GM19397 (cell line): ENCODE data around the gene LYPD6.
"Not testable (repeated sequence)": the region's sequence is repeated elsewhere in the genome, so short reads cannot be mapped to it uniquely, and the experiment has no call there.

Source experiments
- ATAC-seq: cut with Tn5 transposase; IDR thresholded peaks from one replicate; pipeline ENCODE4 v1.9.1; 2021; ENCODE audit warnings: mild to moderate bottlenecking, moderate library complexity; ENCODE audit not compliant: unreplicated experiment

Gene LYPD6

GRCh38 chr2:149330127-149331022 lies at the start of gene LYPD6:
TSS of gene LYPD6 (plus strand) at chr2:149330587. CDS start at chr2:149437709, 107,122 bp downstream.
- ATAC-seq: peak; percentile 77

DNA sequence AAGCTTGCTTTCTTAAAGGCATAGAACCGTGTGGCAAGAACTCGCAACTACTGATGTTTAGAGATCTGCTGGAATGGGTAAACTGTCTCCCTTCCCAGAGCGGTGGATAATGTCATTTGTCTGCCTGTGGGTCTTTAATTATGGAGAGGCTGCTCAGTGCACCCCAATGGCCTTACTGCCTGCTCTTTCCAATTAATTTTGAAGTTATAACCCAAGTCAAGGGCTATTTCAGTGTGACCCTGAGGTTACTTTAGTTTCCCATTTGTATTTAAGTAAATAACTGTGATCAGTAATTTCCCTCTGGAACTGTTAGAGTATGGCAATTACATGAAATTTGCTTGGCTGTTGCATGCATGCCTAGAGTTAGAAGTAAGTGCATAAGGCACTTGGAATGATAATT lies 48.9 kb upstream of the LYPD6 start:
- no peak for ATAC-seq

DNA sequence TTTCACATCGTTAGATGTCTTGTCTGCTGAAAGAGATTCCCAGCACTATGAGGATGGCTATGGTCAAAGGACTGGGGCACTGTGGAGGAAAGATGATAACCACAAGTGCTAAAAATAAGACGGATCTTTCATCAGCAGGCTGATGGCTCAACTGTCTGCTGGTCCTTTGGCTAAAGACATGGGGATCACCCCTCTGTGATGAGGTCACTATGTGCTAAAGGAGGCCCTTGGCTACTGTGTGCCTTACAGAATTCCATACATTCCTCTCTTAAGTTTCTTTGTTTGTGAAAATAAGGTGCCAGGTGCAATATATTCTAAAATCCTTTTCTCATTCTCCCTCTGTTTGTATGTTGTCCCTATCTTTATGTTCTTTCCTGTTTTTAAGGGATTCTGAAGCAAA lies 39.7 kb upstream of the LYPD6 start:
- no peak for ATAC-seq

GRCh38 chr2:149291881-149292280 lies 38.5 kb upstream of the LYPD6 start:
- ATAC-seq: no peak

GRCh38 chr2:149296031-149296430 lies 34.4 kb upstream of the LYPD6 start:
- ATAC-seq: no peak

GRCh38 chr2:149307014-149307413 lies 23.4 kb upstream of the LYPD6 start:
- ATAC-seq: no peak

GRCh38 chr2:149310349-149310748 lies 20.0 kb upstream of the LYPD6 start:
- ATAC-seq: no peak

- ATAC-seq: no peak
These were observed 18.3 kb upstream of the LYPD6 start for GRCh38 chr2:149312039-149312438.

- peak; percentile 86 for ATAC-seq
These were observed 16.8 kb upstream of the LYPD6 start for GRCh38 chr2:149313512-149313972.

DNA sequence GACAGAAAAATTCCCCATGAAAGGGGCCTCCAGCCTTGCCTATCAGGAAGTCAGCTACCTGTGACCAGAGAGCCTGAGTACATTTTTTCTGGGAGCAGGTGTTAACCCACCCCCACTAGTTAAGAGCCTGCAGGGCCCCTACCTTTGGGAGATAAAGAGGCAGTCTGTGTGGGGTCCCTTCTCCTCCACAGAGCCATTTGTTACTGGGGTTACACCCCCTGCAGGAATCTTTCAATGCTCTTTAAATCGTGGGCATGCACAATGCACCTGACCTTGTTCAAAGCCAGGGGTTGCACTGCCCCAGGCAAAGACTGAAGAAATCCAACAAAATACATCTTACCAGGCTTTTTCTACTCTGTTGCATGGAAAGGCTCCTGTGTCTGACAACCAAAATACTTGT lies 15.7 kb upstream of the LYPD6 start:
- no peak for ATAC-seq

DNA sequence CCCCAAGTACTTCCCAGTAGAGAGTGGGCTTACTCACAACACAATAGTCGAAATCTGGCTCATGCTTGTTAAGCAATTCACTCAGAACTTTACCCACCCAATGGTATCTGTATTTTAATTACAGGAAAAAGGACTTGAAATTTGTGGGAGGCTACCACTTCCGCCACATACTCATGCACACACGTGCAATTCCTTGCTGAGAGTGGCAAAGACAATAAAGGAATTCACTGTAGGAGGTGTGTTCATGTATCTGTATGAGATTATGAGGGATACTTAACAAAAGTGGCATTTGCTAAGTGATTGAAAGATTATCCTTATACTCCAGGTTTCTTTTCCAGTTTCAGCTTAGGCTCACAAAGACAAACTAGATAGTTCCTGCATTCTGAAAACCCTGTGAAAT lies 14.9 kb upstream of the LYPD6 start:
- no peak for ATAC-seq

- ATAC-seq: not testable (repeated sequence)
These were observed 11.8 kb upstream of the LYPD6 start for GRCh38 chr2:149318566-149318965.

DNA sequence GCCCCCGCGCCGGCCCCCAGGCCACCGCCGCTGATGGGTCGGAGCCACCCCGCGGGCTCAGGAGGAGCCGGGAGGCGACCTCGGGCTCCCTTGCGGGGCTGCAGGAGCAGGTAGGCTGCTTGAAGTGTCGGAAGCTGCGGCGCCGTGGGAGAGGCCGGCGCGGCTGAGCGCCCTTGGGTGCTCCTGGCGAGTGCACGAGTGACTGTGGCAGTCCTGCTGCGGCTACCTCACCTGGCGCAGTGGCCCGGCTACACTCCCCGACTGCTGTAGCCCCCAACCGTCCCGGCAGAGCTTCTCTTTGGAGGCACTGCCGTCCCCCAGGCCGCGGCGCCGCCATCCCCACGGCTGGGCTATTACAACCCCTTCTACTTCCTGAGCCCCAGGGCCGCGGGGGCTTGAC lies 10.0 kb upstream of the LYPD6 start:
- no peak for ATAC-seq

DNA sequence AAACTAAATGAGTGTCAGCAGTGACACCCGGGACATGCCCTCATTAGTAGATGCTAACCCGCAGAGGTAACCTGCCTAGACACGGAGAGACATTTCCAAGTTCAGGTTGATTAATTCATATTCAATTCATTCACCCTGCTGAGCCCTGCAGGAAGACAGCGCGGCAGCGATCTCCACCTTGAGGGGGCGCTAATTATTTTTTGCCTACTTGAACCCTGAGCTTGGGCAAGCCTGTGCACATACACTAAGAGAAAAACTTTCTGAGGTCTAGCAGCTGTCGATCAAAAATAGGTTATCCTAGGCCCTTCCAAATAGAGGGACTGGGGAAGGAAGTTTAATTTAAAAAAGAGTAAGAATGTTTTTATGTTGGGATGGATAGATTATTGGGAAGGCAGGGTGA lies 1.3 kb upstream of the LYPD6 start:
- no peak for ATAC-seq

DNA sequence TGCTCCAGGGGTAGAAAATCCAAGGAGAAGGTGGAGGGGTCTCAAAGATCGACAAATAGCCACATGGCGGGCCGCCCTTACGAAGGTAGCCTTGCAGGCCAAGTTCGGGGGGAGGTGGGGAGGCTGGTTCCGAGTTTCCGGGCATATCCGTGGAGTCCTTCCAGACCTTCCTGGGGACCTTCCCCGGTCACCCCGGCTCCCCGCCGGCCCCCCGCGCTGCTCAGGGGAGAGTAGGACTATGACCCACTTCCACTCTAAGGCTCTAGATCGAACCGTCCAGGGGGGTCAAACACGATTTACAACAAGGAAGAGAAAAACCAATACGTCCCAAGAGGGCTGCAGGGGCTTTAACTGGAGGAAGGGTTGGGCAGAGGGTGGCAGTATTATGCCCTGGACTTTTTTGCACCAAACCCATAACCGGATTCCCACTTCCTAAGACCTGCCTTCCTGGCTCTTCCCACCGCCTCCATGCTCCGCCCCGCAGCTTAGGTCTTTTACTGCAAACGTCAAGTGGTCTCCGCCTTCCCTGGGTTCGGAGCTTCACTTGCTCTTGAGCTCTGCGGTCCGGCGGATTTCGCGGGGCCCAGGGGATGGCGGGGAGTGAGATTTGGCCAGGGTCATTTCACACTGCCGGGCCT lies 779 bp upstream of the LYPD6 start:
- ATAC-seq: peak; percentile 11

DNA sequence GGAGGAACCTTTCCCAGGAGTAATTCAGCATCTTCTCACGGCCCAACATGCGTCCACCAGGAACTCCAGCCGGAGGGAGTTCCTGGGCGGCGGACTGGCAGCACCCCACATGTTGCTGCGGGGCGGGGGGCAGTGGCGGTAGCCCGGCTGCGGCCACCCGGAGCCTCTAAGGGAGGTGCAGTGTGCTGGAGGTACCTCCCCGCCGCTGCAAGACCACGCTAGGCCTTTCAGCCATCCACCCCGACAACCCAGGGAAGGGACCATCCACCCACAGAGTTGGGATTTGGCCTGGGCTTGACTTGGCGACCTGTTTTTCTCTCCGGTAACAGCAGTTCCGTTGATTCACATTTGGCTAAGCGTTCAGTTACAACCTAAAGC lies 625 bp downstream of the LYPD6 start:
- no peak for ATAC-seq

- ATAC-seq: no peak
These were observed 2.0 kb downstream of the LYPD6 start for GRCh38 chr2:149332364-149332763.

DNA sequence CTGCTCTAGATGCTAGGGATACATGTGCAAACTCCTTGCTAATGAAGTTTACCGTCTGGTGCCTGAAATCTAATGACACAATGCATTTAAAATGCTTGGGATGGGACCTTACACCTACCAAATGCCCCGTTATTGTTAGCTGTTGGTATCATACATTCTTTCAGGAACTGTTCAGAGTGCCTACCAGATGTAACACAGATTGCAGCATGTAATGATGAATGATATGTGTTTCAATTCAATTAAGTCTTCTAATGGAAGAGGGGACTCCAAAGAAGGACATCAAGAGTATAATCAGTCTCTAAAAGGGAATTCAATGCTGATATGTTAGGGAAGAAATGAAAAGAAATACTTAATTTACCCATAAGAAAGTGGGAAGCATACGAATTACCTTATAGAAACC lies 3.2 kb downstream of the LYPD6 start:
- ATAC-seq: no peak

DNA sequence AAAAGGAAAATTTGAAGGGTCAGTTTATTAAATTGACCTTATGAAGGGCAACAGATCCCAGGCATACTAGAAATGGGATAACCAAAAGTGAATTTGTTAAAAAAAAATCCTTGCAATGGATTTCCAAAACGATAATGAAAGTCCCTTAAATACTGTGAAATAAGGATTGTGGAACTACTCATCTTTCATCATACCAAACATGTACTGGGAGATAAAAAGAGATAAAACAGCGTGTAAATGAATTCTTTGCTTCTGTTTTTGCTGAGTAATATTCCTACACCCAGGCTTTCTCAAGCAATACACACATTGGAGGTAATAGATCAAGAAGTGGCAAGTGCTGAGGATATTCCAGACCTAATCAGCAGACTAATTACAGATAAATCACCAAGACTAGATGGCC lies 3.8 kb downstream of the LYPD6 start:
- no peak for ATAC-seq

DNA sequence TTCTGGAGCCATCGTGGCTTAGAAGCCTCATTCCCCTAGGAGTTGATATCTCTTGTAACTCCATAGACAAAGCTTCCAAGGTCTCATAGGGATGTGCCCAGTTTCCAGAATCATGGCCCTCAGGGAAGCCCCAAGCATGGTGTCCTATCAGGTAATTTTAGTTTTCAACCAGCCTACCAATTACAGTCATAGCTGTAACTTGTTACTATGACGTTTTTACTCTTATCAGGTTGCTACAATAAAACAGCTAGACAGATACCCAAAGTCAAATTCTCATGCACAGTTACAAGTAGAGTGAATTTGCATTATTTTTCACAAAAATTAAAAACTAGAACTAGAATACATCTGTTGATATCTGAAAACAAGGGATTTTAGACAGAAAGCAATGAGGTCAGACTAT lies 8.9 kb downstream of the LYPD6 start:
- no peak for ATAC-seq

- no peak for ATAC-seq
These were observed 12.1 kb downstream of the LYPD6 start for GRCh38 chr2:149342509-149342908.

GRCh38 chr2:149344105-149344504 lies 13.7 kb downstream of the LYPD6 start:
- ATAC-seq: no peak
